Measurements from ENCODE around the gene SERPINA1. TPM values are rescaled to one million over a fixed set of nuclear protein-coding genes. Genes with fewer than 3 reads are reported as not detected.

Gene SERPINA1
- total RNA-seq, 1 donor from 2014 or later, result not detected

DNA sequence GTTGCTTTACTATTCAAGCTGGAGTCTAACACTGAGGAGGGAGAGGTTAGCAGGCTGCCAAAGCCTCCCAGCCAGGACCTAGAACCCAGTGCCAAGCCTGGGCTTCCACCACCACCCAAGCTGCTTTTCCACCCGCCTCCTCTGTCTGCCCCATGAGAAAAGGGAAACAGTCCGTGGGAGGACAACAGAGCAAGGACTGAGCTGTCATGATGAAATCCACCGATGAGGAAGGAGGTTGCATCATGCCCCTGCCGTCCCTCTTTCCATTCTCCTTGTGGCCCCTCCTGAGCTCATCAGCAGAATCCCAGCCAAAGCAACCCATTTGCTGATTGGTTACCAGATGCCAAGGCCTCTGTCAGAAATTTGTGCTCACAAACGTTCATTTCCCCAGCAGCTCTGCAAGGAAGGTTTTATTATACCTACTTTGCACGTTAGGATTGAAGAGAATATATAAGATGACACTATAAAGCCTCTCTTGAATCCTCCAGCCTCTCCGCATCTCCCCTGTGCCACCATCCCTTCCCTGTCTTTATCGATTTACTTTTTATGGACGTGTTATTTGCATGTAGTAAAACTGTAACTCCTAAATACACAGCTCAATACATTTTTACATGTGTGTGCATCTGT is 6.3 kb upstream of the SERPINA1 start:
- H3K36me3 Mint-ChIP-seq (ENCODE audit: unreplicated experiment), result no peaks in the 10 kb centered on the region
- DNase-seq, result no peak
- peaks cover 4% of the 10 kb centered on the region for H3K9me3 Mint-ChIP-seq (ENCODE audit: unreplicated experiment)
- H3K27ac Mint-ChIP-seq (ENCODE audit: unreplicated experiment), result no peak overlapping the region
- no peak overlapping the region for H3K4me3 Mint-ChIP-seq (ENCODE audit: unreplicated experiment)
- peaks cover 2% of the 10 kb centered on the region for H3K27me3 Mint-ChIP-seq (ENCODE audit: unreplicated experiment)
- TF ChIP-seq CTCF (IDR thresholded peaks at IDR 0.05; ENCODE audit: partially characterized antibody, unreplicated experiment), result no peak
- peaks cover 4% of the 10 kb centered on the region for H3K4me1 Mint-ChIP-seq (ENCODE audit: low read depth, unreplicated experiment)

DNA sequence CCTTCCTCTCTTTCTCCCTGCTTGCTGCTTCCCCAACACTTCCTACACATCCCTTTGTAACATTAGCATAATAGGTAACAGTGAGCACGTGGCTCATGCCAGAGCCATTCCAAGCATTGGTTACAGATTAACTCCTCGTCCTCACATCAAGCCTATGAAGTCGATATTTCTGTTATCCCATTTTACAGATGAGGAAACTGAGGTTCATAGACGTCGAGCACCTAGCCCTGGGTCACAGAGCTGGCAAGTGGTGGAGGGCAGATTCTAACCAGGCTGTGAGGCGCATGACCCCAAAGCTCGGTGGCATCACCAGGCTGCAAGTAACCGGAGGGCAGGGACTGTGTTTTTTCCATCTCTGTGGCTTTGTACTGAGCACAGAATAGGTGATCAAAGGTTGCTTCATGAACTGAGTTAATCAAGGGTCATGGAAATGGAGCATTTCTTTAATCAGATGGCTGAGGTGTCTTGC is 5.7 kb upstream of the SERPINA1 start:
- peaks cover 4% of the 10 kb centered on the region for H3K4me1 Mint-ChIP-seq (ENCODE audit: low read depth, unreplicated experiment)
- H3K27ac Mint-ChIP-seq (ENCODE audit: unreplicated experiment), result no peak overlapping the region
- no peaks in the 10 kb centered on the region for H3K36me3 Mint-ChIP-seq (ENCODE audit: unreplicated experiment)
- no peak for TF ChIP-seq CTCF (IDR thresholded peaks at IDR 0.05; ENCODE audit: partially characterized antibody, unreplicated experiment)
- peaks cover 2% of the 10 kb centered on the region for H3K27me3 Mint-ChIP-seq (ENCODE audit: unreplicated experiment)
- no peak for DNase-seq
- H3K4me3 Mint-ChIP-seq (ENCODE audit: unreplicated experiment), result no peak overlapping the region
- H3K9me3 Mint-ChIP-seq (ENCODE audit: unreplicated experiment), result peaks cover 4% of the 10 kb centered on the region

GRCh38 chr14:94393474-94393873 is 5.1 kb upstream of the SERPINA1 start:
- no peak overlapping the region for H3K4me3 Mint-ChIP-seq (ENCODE audit: unreplicated experiment)
- H3K4me1 Mint-ChIP-seq (ENCODE audit: low read depth, unreplicated experiment), result peaks cover 3% of the 10 kb centered on the region
- no peak for TF ChIP-seq CTCF (IDR thresholded peaks at IDR 0.05; ENCODE audit: partially characterized antibody, unreplicated experiment)
- H3K36me3 Mint-ChIP-seq (ENCODE audit: unreplicated experiment), result no peaks in the 10 kb centered on the region
- H3K27ac Mint-ChIP-seq (ENCODE audit: unreplicated experiment), result no peak overlapping the region
- peaks cover 2% of the 10 kb centered on the region for H3K27me3 Mint-ChIP-seq (ENCODE audit: unreplicated experiment)
- no peak for DNase-seq
- peaks cover 4% of the 10 kb centered on the region for H3K9me3 Mint-ChIP-seq (ENCODE audit: unreplicated experiment)

DNA sequence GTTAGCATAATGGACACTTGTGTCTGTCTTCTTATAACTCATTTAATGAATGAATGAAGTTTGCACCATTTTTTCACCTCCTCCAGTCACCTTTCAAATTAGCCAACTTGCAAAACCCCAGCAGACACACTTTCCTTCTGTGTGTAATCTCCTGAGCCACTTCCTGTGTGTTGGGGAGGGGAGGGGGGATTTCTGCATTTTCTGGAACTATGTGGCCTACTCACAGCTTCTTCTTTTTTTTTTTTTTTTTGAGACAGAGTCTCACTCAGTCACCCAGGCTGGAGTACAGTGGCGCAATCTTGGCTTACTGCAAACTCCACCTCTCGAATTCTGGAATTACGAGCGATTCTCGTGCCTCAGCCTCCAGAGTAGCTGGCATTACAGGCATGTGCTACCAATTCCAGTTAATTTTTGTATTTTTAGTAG is 4.1 kb upstream of the SERPINA1 start:
- Mint-ChIP-seq H3K4me1 (ENCODE audit: low read depth, unreplicated experiment) (no peaks in the 10 kb centered on the region), H3K27ac (ENCODE audit: unreplicated experiment) (no peak overlapping the region), H3K36me3 (ENCODE audit: unreplicated experiment) (no peaks in the 10 kb centered on the region), H3K9me3 (ENCODE audit: unreplicated experiment) (peaks cover 4% of the 10 kb centered on the region), H3K27me3 (ENCODE audit: unreplicated experiment) (peaks cover 2% of the 10 kb centered on the region), H3K4me3 (ENCODE audit: unreplicated experiment) (no peak overlapping the region)
- TF ChIP-seq CTCF (IDR thresholded peaks at IDR 0.05; ENCODE audit: partially characterized antibody, unreplicated experiment), result no peak
- no peak for DNase-seq

GRCh38 chr14:94391281-94391975 is 3.0 kb upstream of the SERPINA1 start:
- Mint-ChIP-seq H3K36me3 (ENCODE audit: unreplicated experiment) (no peaks in the 10 kb centered on the region), H3K27me3 (ENCODE audit: unreplicated experiment) (peaks cover 2% of the 10 kb centered on the region), H3K4me1 (ENCODE audit: low read depth, unreplicated experiment) (no peaks in the 10 kb centered on the region), H3K9me3 (ENCODE audit: unreplicated experiment) (peaks cover 4% of the 10 kb centered on the region), H3K4me3 (ENCODE audit: unreplicated experiment) (no peak overlapping the region), H3K27ac (ENCODE audit: unreplicated experiment) (no peak overlapping the region)
- DNase-seq, result no peak
- TF ChIP-seq CTCF (IDR thresholded peaks at IDR 0.05; ENCODE audit: partially characterized antibody, unreplicated experiment), result no peak
